ENCODE data around the gene SRD5A1.

The SRD5A1 gene

DNA sequence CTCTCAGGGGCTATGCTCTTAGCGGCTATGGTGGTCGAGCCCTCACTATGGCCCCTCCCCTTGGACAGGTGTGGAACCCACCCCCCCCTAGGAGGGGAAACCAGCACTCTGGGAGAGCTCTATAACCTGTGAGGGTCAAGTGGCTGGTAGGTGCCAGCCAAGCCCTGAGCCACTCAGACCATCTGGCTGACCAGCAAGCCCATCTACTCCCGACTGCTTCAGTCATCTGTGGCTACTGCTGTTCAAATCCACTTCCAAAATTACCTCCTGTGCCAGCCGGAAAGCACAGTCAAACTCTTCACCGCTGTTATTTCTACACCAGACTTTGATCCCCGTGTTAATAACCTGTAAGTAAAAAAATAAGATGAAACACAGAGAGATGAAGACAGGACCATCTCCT lies 28.9 kb upstream of the SRD5A1 start:
- no peak for DNase-seq (ENCODE audit: low read depth)

GRCh38 chr5:6604946-6605345 lies 28.3 kb upstream of the SRD5A1 start:
- no peak for DNase-seq (ENCODE audit: low read depth)

- DNase-seq (ENCODE audit: low read depth), result no peak
Measured at GRCh38 chr5:6606884-6607558, 26.2 kb upstream of the SRD5A1 start.

DNA sequence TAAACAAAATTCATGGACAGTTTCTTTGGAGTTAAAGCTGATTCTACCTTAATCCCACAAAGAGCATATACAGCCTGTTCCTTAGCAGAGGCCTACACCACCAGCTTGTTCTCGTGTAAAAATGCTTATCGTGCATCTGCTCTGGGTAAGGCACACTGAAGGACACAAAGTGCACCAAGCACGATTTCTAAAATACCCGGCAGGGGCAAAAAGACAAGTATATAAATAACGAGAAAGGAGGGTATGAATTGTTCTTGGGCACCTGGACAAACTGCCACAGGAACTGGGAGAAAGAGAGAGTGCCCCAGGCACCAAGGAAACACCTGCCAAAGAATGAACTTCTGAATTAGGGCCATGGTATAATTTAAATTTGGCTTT lies 25.7 kb upstream of the SRD5A1 start:
- DNase-seq (ENCODE audit: low read depth), result no peak

DNA sequence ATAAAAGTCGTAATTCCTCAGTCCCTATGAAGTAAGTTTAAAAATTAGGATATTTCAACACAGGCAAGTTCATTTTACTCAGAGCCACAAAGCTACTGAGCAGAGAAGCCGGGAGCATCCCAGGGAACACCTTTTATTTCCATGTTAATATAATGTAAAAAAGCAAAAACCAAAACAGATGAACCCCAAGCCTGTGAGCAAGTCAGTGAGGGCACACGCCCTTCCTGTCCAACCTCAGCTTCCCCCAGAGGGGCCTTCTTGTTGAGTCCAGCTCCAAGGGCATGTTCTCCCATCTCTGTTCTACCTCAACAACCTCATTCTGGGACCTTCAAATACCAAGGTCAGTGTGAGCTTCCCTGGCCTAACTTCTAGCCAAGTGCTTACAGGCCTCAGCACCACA lies 25.2 kb upstream of the SRD5A1 start:
- DNase-seq (ENCODE audit: low read depth), result no peak

DNA sequence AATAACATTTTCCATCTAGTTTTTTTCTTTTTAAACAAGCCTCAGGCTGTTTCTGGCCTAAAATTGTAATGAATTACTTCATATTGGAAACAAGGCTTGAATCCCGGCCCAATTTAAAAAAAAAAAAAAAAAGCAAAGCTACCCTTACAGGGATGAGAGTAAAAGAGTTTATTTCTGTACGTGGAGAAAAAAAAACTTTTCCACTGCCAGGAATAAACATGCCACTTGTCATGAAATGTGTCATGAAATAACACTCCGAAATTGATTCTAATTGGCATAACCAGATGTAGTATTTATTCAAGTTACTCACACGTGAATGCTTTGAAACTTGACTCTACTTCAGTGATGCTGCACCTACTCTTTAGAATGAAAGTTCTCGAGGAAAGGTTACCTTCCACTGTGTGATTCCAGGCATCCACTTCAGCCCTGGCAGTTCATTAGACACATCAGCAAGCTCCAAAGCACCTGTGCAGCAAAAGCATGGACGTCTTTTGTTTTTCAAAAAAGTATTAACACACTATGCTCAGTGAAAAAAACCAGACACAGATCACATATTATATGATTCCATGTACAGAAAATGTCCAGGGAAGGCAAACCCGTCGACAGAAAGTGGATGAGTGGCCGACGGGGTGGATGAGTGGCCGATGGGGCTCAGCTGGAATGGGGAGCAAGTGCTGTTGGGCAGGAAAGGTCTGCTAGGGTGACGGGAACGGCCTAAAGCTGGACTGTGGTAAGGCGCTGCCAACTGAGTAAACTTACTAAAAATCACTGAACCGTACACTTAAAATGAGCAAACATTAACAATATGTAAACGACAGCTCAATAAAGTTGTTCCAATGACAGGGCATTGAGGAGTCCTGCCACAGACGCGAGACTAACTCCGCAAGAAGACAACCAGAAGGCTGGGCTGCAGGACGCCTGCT lies 21.6 kb upstream of the SRD5A1 start:
- DNase-seq (ENCODE audit: low read depth), result no peak

DNA sequence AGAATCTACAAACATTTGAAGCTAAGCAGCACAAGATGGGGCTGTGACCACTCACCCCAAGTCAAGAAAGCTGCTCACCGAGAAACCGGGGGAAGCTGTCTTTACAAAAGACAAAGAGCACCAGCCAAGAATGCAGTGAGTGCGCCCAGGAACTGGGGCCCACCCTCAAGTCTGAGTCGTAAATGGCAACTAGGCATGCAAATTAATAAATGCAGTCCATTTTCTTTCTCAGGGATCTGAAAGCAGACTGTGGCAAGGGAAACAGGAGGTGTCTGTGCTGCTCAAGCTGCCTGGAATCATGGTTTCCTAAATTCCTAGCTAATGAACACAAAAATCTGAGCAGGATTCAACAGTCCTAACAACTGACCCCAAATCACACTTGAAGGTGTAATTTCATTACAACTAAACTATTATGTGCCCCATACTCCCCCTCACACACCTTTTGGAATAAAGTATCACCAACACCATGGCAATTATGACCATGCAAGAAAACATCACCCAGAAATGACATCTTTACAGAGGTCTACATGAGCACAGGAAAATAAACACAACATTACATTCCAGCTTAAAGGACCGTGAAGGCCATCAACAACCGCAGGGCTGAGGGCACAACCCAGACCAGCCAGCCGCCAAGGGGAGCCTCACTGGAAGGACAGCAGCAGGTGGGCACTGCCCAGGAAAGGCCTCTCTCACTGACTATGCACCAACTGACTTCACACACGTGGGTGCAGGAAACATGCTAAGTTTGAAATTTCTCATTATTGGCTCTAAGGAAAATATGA lies 18.0 kb upstream of the SRD5A1 start:
- no peak for DNase-seq (ENCODE audit: low read depth)

DNA sequence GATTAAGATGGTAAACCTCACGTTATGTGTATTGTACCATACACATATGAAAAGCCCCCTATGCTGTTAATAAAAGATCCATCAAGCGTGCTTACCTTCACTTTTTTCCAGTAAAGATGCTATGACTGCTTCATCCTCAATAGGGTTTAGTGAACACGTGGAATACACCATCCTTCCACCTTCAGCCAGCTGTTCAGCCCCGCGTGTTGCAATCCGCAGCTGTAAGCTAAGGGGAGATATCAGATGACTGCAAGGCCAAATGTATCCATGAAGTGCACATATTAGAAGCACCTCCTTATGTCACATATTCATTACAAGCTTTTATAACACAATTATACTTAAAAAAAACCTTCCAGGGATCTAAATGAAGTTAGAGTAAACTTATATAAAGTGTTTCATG lies 16.6 kb upstream of the SRD5A1 start:
- no peak for DNase-seq (ENCODE audit: low read depth)

DNA sequence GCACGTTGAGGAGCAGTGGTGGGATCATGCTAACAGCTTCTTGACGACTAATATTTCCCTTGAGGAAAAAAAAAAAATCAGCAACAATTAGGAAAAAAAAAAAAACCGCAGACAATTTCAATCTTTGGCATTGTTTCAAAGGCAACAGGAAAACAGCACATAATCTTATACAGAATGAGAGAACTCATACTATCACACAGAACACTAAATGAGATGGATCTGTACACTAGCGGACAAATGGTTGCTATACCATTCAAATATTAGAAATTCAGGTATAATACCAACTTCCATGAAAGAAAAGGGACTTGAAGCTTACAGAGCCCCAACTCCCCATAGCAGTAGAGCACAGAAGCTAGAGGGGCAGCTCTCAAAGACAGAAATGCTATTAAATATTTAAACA lies 10.0 kb upstream of the SRD5A1 start:
- no peak for DNase-seq (ENCODE audit: low read depth)

DNA sequence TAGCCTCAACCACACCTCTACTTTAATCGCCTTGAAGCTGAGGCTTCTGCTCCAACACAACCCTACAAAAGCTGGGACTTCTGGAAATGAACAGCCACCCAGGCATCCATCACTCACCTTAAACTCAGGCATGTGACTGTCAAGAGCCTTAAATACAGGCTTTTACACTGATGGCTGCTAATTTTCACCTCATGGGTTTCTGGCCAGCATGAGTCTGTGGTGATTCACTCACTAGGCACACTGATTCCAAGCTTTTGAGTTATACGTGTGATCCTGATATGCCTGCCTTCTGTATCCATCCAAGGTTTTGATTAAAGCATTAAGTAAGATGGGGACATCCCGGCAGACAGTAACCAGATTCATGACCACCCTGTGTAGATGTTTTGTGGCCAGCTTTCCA lies 9.3 kb upstream of the SRD5A1 start:
- no peak for DNase-seq (ENCODE audit: low read depth)

DNA sequence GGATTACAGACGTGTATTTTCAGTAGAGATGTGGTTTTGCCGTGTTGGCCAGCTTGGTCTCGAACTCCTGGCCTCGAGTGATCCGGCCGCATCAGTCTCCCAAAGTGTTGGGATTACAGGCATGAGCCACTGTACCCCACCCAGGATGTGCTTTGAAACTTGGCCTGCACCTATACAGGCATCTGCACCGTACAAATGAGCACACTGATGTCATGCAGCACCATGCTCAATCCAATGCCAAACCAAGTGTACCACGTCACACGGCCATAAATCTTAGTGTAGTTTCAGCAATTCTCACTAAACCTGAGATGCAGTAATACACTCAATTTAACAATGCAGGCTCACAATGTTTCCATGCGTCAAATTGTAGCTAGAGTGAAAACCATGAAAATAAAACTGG lies 6.7 kb upstream of the SRD5A1 start:
- no peak for DNase-seq (ENCODE audit: low read depth)

DNA sequence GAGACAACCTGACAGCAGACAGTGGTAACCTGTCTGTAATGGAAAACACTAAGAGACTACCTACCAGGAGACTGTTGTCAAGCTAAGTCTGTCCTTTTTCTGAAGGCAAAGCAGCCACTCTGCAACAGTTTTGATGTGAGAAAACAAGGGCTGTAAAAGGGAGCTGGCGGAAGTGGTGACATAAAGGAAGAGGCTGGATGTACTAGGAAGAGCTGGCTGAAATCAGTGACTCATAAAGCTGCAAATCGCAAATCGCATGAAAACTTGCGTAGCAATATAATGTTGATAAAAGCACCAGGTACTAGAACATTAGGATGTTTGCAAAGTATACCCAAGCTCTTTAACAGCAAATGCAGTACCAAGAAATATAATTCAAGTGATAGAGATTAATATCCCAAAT lies 1.8 kb upstream of the SRD5A1 start:
- DNase-seq (ENCODE audit: low read depth), result no peak

- DNase-seq (ENCODE audit: low read depth), result no peak
Measured at GRCh38 chr5:6632324-6632887, 834 bp upstream of the SRD5A1 start.

- no peak for DNase-seq (ENCODE audit: low read depth)
Measured at GRCh38 chr5:6633469-6634245, 417 bp downstream of the SRD5A1 start.

GRCh38 chr5:6634306-6634705 lies 1.1 kb downstream of the SRD5A1 start:
- DNase-seq (ENCODE audit: low read depth), result no peak

GRCh38 chr5:6634788-6635430 lies 1.7 kb downstream of the SRD5A1 start:
- no peak for DNase-seq (ENCODE audit: low read depth)

DNA sequence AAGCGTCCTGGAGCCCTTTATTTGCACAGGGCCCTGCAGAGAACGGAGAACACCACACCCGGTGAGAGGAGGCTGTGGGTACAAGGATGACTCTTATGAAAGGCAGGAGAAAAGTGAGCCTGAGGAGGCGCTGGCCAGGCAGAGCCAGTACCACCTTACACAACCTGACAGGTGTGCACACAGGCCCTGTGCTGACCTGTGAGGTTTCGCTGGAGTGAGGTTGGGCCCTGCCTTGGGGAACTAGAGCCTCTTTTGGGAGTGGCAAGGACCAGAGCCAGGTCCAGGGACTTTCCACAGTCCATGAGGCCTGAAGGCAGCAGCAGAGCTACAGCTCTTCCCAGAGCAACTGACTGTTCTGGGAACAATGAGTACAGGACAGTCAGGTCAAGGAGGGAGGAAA lies 3.1 kb downstream of the SRD5A1 start:
- no peak for DNase-seq (ENCODE audit: low read depth)

GRCh38 chr5:6637022-6637421 lies 3.8 kb downstream of the SRD5A1 start:
- no peak for DNase-seq (ENCODE audit: low read depth)

- no peak for DNase-seq (ENCODE audit: low read depth)
Measured at GRCh38 chr5:6637590-6637989, 4.3 kb downstream of the SRD5A1 start.

GRCh38 chr5:6638236-6638635 lies 5.0 kb downstream of the SRD5A1 start:
- no peak for DNase-seq (ENCODE audit: low read depth)

DNA sequence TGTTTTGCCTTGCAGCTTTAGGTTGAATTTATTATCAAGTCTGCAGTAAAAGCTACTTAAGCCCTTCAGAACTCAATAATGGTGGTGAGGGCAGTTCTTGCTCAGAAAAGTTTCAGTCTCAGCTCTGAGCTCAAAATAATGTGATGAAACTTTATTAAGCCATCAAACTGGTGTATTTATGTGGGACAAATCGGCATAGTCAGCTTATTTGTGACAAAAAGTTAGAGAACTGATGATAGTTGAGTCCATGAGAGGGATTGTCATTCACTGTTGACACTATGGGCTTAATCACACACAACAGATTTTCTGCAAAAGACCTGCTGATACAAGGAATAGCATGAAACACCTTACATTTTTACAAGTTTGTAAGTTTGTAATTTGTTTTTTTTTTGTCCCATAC lies 9.4 kb downstream of the SRD5A1 start:
- DNase-seq (ENCODE audit: low read depth), result no peak

All from activated T-cell treated with anti-CD3 and anti-CD28 coated beads for 24 hours (primary cell).